Right lobe of liver (tissue), 6 donors: Measurements from ENCODE around the gene ARMC9. TPM values are rescaled to one million over a fixed set of nuclear protein-coding genes. Genes with fewer than 3 reads are reported as not detected.
A peak's percentile ranks its signal among the peaks of the same experiment; 100 is the strongest.

Source experiments
- ATAC-seq, 4 donors: fragments of 200-7000 bp; cut with Tn5 transposase; one replicate each; pipeline ENCODE4 v1.9.1; 2020; ENCODE audit warnings: mild to moderate bottlenecking in 4 of 4, moderate library complexity in 4 of 4
- DNase-seq, 3 donors: peaks; one replicate each; pipeline ENCODE4 v3.0.0-alpha.2; 2020
- H3K27ac ChIP-seq, 3 donors: fragments of 200-600 bp; one replicate each; pipeline ENCODE4 v1.8.0; 2022
- H3K27me3 ChIP-seq, 2 donors: fragments of 200-600 bp; one replicate each; pipeline ENCODE4 v1.8.0; 2022
- H3K36me3 ChIP-seq, 4 donors: fragments of 200-600 bp; sonication (generic) in 1 of 4; one replicate each; pipeline versions ENCODE4 v1.5.1 to v1.8.0; 2017 to 2022; ENCODE audit warnings: control low read depth in 1 of 4
- H3K4me1 ChIP-seq, 4 donors: fragments of 200-600 bp; sonication (generic) in 1 of 4; one replicate each; pipeline versions ENCODE4 v1.5.1 to v1.8.0; 2017 to 2022; ENCODE audit warnings: control low read depth in 1 of 4
- H3K4me3 ChIP-seq, 3 donors: fragments of 200-600 bp; one replicate each; pipeline ENCODE4 v1.8.0; 2022
- H3K9me3 ChIP-seq, 4 donors: fragments of 200-600 bp; sonication (generic) in 1 of 4; one replicate each; pipeline versions ENCODE4 v1.5.1 to v1.8.0; 2017 to 2022; ENCODE audit warnings: control low read depth in 1 of 4
- CTCF ChIP-seq, 4 donors: fragments of 200-600 bp in 3 of 4; fragments of 450-650 bp in 1 of 4; IDR thresholded peaks; one replicate each; pipeline versions ENCODE4 v1.5.1 to v1.8.0; 2016 to 2022; ENCODE audit warnings: antibody characterized with exemption in 4 of 4, mild to moderate bottlenecking in 2 of 4
- POLR2A ChIP-seq: fragments of 450-650 bp; IDR thresholded peaks from one replicate; pipeline ENCODE4 v1.6.1; 2017; ENCODE audit warnings: antibody characterized with exemption, mild to moderate bottlenecking
- WGBS: methylation state at CpG from one replicate; pipeline ENCODE4 v1.1.6; 2018; ENCODE audit warnings: low coverage, low lambda C conversion rate; ENCODE audit not compliant: insufficient coverage; ENCODE audit errors: missing lambda C conversion rate; 5-methylcytosine and 5-hydroxymethylcytosine counted together
- intact Hi-C, 2 donors: fragments of 100-400 bp; cut with DNase I; formaldehyde crosslinking; loops; one replicate each; pipeline versions ENCODE4 v1.11.2 to v1.14.1; 2022
- long read RNA-seq: library from polyadenylated mRNA; unstranded; transcript quantifications from one replicate; pipeline ENCODE4 v2.0.0, GENCODE V29; 2019
- total RNA-seq, 6 experiments: library from RNA; depleted of rRNA in 2 of 6; stranded (reverse); fragments of >200 nt in 2 of 6; fragmentation: NEBNext Ultra II Directional in 3 of 6; extraction: Animal tissue kit (Norgen Biotek cat#: 25700) in 3 of 6; gene quantifications; one replicate each; pipeline versions ENCODE4 v1.1.0 to v1.2.4, GENCODE V29; 2016 to 2023
- donor health status: DM: no; HTN: yes; CAD: no.
- donor health status: DM: no; HTN: no; CAD: no.
- donor health status: DM: no; HTN: no; CAD: no.
- donor health status: DM: no; HTN: yes; CAD: no.
- donor health status: DM: no; HTN: yes; CAD: no.

Gene ARMC9
- 1 to 10 TPM; 1.5 to 7.7 (median 2.4) TPM for total RNA-seq
- long read RNA-seq, result 0 reads

GRCh38 chr2:231198291-231199173 lies at the start of gene ARMC9:
TSS of gene ARMC9 (plus strand) at chr2:231198631. CDS start at chr2:231206239, 7,608 bp downstream.
- peak within 1 kb of the TSS; percentile 56 to 75 (median 67) for H3K4me3 ChIP-seq
- H3K9me3 ChIP-seq, result no peaks in the 10 kb centered on the region
- peak; percentile 81 to 84 (median 84) for DNase-seq
- 0% methylated on average over 16 of the region's 83 CpGs for WGBS
- no peaks in the 10 kb centered on the region for H3K36me3 ChIP-seq
- H3K27ac ChIP-seq, result no peak within 1 kb of the TSS
- H3K4me1 ChIP-seq, result peaks cover 0 to 6% (median 0%) of the 10 kb centered on the region in 4 donors
- H3K27me3 ChIP-seq, result no peaks in the 10 kb centered on the region
- peak; percentile 16 for TF ChIP-seq POLR2A
- no peak for TF ChIP-seq CTCF (IDR thresholded peaks at IDR 0.05)
- peak; percentile 97 to 98 (median 97) for ATAC-seq
- intact Hi-C loops, result loop anchor here in 1 of 2 donors (10.0 kb wide), 1 partner anchor 94 kb away; no protein-coding TSS in a partner anchor

- DNase-seq, result no peak
- no peak overlapping the region for H3K4me3 ChIP-seq
- TF ChIP-seq CTCF (IDR thresholded peaks at IDR 0.05) (no peak), POLR2A (no peak)
These were observed 45.5 kb upstream of the ARMC9 start for GRCh38 chr2:231152800-231153557.

GRCh38 chr2:231159306-231159705 lies 39.1 kb upstream of the ARMC9 start:
- H3K27me3 ChIP-seq, result no peaks in the 10 kb centered on the region
- DNase-seq (no peak), ATAC-seq (no peak)
- H3K4me3 ChIP-seq, result no peak overlapping the region
- no peak overlapping the region for H3K27ac ChIP-seq
- TF ChIP-seq CTCF (IDR thresholded peaks at IDR 0.05), result no peak
- TF ChIP-seq POLR2A, result no peak
- H3K4me1 ChIP-seq, result no peaks in the 10 kb centered on the region
- intact Hi-C loops, result no loop called here
- peaks cover 0 to 29% (median 5%) of the 10 kb centered on the region in 4 donors for H3K36me3 ChIP-seq
- H3K9me3 ChIP-seq, result no peaks in the 10 kb centered on the region

More at GRCh38 chr2:231152800-231153557, 45.5 kb upstream of the ARMC9 start:
- Histone ChIP-seq H3K27ac (no peak overlapping the region), H3K27me3 (no peaks in the 10 kb centered on the region), H3K9me3 (no peaks in the 10 kb centered on the region), H3K4me1 (no peaks in the 10 kb centered on the region), H3K36me3 (peaks cover 0 to 37% (median 0%) of the 10 kb centered on the region in 4 donors)
- no peak for ATAC-seq
- WGBS, result 87% methylated on average over 8 of the region's 8 CpGs
- intact Hi-C loops, result no loop called here

- no peaks in the 10 kb centered on the region for H3K4me1 ChIP-seq
- TF ChIP-seq CTCF (IDR thresholded peaks at IDR 0.05) (no peak), POLR2A (no peak)
- H3K9me3 ChIP-seq, result no peaks in the 10 kb centered on the region
- H3K4me3 ChIP-seq, result no peak overlapping the region
- ATAC-seq, result no peak
- H3K27ac ChIP-seq, result no peak overlapping the region
- DNase-seq, result no peak
- peaks cover 0 to 31% (median 6%) of the 10 kb centered on the region in 4 donors for H3K36me3 ChIP-seq
- intact Hi-C loops, result no loop called here
- WGBS, result 98% methylated on average over 5 of the region's 5 CpGs
- no peaks in the 10 kb centered on the region for H3K27me3 ChIP-seq
These were observed 37.7 kb upstream of the ARMC9 start for GRCh38 chr2:231160701-231161100.
